ENCODE data around the gene SKIC3. TPM values are rescaled to one million over a fixed set of nuclear protein-coding genes. Genes with fewer than 3 reads are reported as not detected.
A peak's percentile ranks its signal among the peaks of the same experiment; 100 is the strongest.

The SKIC3 gene
- total and polyA plus RNA-seq, 10 of the 15 experiments (the other 5 are each of a cell fraction or from before 2014, with no cell fraction given), result 23.6 to 73.7 (median 55.6) TPM

DNA sequence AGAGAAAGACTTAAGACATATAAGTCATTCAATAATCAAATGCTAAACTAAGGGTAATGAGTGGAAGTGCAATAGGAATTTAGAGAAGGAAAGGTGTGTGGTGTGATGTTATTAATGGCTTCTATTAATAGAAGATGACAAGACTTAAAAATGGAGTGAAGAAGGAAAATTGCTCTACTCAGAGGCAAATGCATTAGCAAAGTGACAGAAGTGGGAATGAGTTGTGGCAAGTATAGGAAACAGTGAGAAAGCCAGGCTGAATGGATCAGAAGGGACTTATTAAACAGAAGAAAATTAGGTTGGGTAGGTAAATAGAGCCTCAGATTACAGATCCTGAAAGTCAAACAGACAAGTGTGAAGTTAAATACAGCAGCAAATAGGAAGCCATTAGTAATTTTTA lies 5.7 kb downstream of the SKIC3 start (continued):
- no peak for TF ChIP-seq ZBTB40 (IDR thresholded peaks at IDR 0.05; ENCODE audit: borderline replicate concordance)

GRCh38 chr5:95543017-95543705 lies 11.6 kb downstream of the SKIC3 start:
- Histone ChIP-seq H3K27ac (ENCODE audit: control insufficient read depth, insufficient read depth) (no peak overlapping the region; the same call in 1 of the 2 replicates), H4K20me1 (ENCODE audit: control insufficient read depth, insufficient read depth) (no peaks in the 10 kb centered on the region), H2AFZ (ENCODE audit: control insufficient read depth, low read depth, low read length) (no peak overlapping the region), H3K4me2 (ENCODE audit: control insufficient read depth, insufficient read depth) (no peak overlapping the region; the same call in 1 of the 2 replicates), H3K4me3 (no peak overlapping the region), H3K36me3 (ENCODE audit: control insufficient read depth in 2 of 2, insufficient read depth in 2 of 2, low read length in 1 of 2) (peaks cover 0 to 17% of the 10 kb centered on the region in 2 experiments; a peak in 2 of 4 replicates), H3K4me1 (ENCODE audit: control insufficient read depth, insufficient read depth, low read length) (no peaks in the 10 kb centered on the region; the same call in 1 of the 2 replicates), H3K79me2 (ENCODE audit: control insufficient read depth, insufficient read depth, low read length) (peaks cover 1% of the 10 kb centered on the region; the same call in 1 of the 2 replicates), H3K9me3 (replicated peaks; ENCODE audit: control insufficient read depth, insufficient read depth, low read length) (no peaks in the 10 kb centered on the region; the same call in 2 of the 3 replicates), H3K9ac (ENCODE audit: control insufficient read depth, insufficient read depth, low read length) (no peak overlapping the region), H3K27me3 (replicated peaks in 1 of 2; ENCODE audit: control insufficient read depth in 2 of 2, insufficient read depth in 2 of 2, low read length in 1 of 2) (no peaks in the 10 kb centered on the region)
- no TSS peak for BruUV-seq (replicated peaks)
- no peak for FAIRE-seq
- DNase-seq (ENCODE audit: low read depth, low spot score), result peak; percentile 28
- ChIA-PET RAD21 (ENCODE audit: unreplicated experiment) (interaction anchor here (0.9 to 1.5 kb wide), 3 partner anchors 12 to 19 kb away, joined by 3 to 4 read pairs (median 4); partner anchors contain the start of genes ARSK and SKIC3), SMC1A (ENCODE audit: uncharacterized antibody, unreplicated experiment) (interaction anchor here (0.5 to 1.8 kb wide), 5 partner anchors 9 to 301 kb away, joined by 3 to 5 read pairs (median 3); no protein-coding TSS in a partner anchor), CTCF (no interaction called here), POLR2A (interaction anchor here (0.6 to 1.2 kb wide), 2 partner anchors 12 to 1079 kb away, joined by 4 to 7 read pairs; partner anchors contain the start of genes ARSK and SKIC3)
- in situ Hi-C loops (cut with MboI), result no loop called here
- TF ChIP-seq, protein P1, sequence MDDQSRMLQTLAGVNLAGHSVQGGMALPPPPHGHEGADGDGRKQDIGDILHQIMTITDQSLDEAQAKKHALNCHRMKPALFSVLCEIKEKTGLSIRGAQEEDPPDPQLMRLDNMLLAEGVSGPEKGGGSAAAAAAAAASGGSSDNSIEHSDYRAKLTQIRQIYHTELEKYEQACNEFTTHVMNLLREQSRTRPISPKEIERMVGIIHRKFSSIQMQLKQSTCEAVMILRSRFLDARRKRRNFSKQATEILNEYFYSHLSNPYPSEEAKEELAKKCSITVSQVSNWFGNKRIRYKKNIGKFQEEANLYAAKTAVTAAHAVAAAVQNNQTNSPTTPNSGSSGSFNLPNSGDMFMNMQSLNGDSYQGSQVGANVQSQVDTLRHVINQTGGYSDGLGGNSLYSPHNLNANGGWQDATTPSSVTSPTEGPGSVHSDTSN (IDR thresholded peaks at IDR 0.05; ENCODE audit: insufficient replicate concordance, low read depth, low read length), result peak; percentile 29
- TF ChIP-seq FOXK2 (IDR thresholded peaks at IDR 0.05), result no peak
- peak; percentile 93 for ATAC-seq
- 96% methylated on average over 3 of the region's 3 CpGs for WGBS (ENCODE audit: insufficient coverage, insufficient replicate concordance, low lambda C conversion rate, missing lambda C conversion rate)
- intact Hi-C loops (cut with micrococcal nuclease; ENCODE audit: unreplicated experiment), result no loop called here
